Measurements from ENCODE around the gene CXCL8.

The CXCL8 gene

GRCh38 chr4:73718375-73719373, 21.7 kb upstream of the CXCL8 start:
- DNase-seq = no peak

- DNase-seq = peak; percentile 15
These were observed 18.9 kb upstream of the CXCL8 start for GRCh38 chr4:73721435-73721834.

DNA sequence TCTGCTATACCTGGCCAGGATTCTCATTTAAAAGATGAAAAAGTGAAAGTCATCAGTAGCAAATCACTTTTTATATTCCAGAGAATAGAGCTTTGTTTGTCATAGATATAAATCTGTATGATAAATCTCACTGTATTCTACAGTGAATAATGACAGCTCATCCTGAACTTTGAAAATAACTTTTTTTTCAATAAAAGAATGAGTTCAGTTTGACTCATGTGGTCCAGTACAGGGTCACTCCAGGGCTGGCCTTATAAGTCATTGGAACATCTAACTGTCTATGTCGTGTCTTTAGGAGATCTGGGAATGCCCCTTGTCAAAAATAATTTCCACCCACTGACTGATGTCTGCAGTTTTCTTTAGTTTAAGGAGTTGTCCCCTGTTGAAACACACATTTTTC, 18.5 kb upstream of the CXCL8 start:
- DNase-seq = no peak

DNA sequence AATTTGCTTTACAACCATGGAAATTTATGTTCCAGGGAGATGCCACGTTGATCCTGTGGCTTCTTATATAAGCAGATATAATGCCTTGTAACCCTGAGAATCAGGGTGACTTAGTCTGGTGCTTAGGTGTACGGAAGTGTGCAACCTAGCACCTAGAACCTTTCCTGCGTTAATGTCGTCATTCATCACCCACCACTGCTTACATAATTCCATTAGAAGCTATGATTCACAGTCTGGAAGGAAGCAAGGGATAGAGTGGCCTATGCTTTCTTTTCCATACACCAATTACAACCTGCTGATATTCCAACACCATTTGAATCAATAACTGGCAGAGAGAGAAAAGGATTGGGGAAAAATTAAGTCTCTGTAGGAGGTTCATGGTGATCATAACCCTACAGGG, 17.3 kb upstream of the CXCL8 start:
- no peak for DNase-seq

DNA sequence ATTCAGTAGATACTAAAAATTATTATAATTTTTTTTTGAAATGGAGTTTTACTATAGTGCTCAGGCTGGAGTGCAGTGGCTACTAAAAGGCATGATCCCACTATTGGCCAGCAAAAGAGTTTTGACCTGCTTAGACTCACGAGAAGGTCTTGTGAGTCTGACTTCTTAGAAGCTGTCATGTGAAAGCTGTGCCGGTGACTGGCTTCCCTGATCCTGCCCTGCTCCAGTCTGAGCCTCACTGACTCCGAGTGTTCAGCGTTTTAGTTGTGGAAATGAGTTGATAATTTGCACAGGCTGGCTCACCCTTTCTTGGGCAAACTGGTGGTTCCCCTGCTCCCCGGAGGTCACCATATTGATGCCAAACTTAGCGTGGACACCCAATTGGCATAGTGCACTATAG, 16.4 kb upstream of the CXCL8 start:
- no peak for DNase-seq

DNA sequence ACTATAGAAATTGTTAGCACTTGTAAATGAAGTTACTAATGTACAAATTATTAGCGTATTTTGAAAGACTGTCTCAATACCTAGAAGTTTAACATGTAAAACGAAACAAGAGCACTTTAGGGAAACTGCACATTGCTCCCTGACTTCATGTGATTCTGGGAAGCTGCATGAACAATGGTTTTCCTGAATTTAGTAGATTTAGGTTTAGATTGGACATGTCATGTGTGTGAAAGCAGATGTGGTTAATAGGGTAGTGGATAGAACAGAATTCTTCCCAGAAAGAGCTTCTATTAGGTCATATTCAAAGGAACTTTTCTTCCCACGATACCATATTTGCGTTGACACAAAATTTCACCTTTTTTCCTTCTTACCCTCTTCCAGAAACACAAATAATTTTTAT, 14.9 kb upstream of the CXCL8 start:
- DNase-seq = no peak

DNA sequence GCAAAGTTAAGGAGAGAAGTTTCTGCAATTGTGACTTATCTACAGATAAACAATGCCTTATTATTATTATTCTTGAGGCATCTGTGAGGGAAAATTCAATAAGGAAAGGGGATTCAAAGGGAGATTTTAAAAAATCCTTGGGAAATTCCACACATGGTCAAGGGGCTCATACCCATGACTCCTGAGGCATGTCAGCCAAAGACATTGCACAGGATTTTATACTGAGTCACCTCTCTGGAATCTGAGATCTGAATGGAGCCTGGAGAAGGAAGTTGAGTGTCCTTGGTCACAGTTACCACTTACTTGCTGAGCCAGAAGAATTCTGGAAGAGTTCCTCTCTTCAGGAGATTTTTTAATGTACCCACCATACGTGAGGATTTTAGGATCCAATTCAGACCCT, 14.4 kb upstream of the CXCL8 start:
- DNase-seq = peak; percentile 71

- no peak for DNase-seq
These were observed 12.7 kb upstream of the CXCL8 start for GRCh38 chr4:73727685-73728084.

GRCh38 chr4:73728091-73728741, 12.2 kb upstream of the CXCL8 start:
- DNase-seq = no peak

DNA sequence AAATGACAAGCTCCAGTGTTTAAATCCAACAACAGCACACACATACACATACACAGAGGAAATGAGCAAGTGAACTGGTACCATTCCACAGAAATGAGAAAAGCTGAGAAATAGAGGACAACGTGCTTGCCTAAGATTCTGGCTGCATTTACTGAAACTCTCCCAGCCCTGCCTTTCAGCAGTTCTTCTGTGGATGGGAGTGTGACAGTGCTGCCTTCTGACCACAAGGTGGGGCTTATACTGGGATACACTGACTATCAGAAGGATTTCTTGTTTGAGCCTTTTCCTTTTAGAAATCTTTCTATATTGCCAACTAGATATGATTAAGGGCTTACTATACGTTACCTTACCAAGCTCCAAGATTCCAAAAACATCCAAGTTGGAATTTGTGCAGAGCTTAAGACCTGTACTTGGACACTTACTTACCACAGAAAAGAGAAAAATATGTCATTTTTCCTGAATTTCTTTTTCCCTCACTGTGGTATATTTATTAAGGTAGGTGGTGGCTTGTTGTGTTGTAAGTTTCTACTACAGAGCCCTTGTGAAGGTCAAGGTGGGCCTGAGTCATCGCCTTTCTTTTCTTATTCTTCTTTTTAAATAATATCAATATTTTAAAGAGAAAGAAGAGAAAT, 10.7 kb upstream of the CXCL8 start:
- DNase-seq = peak; percentile 42

DNA sequence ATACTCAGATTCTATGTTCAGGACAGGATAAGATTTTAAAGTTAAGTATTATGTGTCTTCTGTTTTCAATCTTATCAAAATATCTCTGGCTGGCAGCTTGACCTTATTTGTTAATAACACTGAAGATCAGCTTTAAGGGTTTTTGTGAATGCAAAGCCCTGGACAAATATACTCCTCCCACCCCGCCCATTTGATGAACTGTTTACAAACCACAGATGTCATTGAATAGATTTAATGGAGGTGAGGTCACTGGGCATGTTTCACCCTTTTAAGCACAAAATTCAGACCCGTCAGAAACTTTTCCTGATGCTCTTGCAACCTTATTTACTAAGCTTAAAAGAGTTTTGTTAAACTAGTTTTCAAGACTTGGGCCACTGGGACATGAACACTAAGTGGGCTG, 10.1 kb upstream of the CXCL8 start:
- DNase-seq = no peak

GRCh38 chr4:73730867-73731266, 9.5 kb upstream of the CXCL8 start:
- no peak for DNase-seq

DNA sequence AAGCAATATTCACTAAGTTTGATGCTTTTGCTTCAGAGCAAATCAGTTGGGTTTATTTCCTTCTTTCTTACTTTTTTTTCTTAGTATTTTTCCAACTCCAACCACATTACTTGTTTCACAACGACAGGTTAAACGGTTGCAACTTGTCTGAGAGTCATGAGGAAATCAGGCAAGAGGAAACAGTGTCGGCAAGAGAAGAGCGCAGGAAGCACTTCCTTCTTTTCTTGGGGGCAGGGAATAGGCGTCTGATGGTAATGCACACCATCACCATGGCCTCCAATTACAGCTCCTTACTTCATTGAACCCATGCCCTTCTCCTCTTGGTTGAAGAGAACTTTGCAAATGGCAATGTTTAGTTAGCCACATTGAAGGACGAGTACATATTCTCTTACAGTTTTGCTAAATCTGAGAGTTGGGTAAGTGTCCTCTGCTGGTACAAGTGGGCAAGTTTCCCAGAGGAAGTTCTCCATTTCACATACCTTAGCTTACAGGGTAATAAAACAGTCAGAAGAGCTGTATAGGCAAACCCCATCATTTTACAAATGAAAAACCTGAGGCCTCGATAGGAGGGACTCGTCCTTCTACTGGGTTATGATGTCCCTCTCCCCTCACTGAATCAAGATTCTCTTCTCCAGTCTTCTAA, 8.3 kb upstream of the CXCL8 start:
- no peak for DNase-seq

DNA sequence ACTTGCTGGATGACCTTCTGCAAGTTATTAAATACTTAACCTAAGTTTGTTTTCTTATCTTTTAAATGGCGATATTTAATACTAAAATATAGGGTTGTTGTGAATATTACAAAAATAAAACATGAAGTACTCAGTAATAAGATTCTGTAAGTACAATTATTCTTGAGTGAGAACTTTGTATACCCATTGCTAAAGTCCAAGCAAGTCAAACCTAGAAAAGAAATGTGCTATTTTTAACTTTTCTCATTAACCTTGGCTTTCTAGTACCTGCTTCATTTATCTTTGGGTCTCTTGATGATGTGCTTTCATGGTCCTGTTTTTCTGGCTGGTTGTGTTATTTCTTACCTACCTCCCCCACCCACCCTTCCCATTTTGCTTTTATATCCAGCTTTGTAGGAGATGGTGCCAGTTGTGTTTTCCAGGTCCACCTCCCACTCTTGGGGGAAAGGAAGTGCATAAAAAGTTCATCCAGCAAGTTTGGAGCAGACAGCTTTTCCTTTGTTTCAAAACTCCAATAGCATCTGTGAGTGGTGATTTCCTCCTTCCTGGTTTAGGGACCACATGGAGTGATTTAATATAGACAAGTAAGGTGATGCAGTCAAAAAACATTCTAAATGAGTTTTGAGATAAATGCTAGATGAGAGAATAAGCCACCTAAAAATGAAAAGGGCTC, 7.5 kb upstream of the CXCL8 start:
- no peak for DNase-seq

- DNase-seq = no peak
These were observed 5.8 kb upstream of the CXCL8 start for GRCh38 chr4:73734530-73735001.

DNA sequence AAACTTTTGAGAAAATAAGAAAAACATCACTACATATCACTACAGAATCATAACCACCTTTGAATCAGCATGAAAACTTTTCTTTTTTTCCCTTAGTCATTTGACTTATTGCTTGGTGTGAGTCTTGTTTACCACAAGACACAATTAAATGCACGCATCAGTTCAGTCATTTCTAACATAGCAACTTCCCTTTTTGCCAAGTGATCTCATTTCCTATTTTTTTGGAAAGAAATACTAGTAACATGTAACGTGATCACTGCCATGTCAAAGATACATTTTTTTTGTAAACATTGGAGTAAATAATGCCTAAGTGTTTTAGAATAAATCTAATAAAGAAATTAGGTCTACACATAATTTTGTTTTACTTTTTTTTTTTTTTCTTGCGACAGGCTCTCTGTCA, 5.1 kb upstream of the CXCL8 start:
- DNase-seq = no peak

- no peak for DNase-seq
These were observed 821 bp downstream of the CXCL8 start for GRCh38 chr4:73741031-73741749.

DNA sequence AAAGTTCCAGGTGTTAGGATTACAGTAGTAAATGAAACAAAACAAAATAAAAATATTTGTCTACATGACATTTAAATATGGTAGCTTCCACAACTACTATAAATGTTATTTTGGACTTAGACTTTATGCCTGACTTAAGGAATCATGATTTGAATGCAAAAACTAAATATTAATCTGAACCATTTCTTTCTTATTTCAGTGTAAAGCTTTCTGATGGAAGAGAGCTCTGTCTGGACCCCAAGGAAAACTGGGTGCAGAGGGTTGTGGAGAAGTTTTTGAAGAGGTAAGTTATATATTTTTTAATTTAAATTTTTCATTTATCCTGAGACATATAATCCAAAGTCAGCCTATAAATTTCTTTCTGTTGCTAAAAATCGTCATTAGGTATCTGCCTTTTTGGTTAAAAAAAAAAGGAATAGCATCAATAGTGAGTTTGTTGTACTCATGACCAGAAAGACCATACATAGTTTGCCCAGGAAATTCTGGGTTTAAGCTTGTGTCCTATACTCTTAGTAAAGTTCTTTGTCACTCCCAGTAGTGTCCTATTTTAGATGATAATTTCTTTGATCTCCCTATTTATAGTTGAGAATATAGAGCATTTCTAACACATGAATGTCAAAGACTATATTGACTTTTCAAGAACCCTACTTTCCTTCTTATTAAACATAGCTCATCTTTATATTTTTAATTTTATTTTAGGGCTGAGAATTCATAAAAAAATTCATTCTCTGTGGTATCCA, 1.6 kb downstream of the CXCL8 start:
- no peak for DNase-seq

GRCh38 chr4:73742490-73743160, 2.3 kb downstream of the CXCL8 start:
- DNase-seq = no peak

GRCh38 chr4:73743281-73743680, 2.9 kb downstream of the CXCL8 start:
- DNase-seq = no peak

DNA sequence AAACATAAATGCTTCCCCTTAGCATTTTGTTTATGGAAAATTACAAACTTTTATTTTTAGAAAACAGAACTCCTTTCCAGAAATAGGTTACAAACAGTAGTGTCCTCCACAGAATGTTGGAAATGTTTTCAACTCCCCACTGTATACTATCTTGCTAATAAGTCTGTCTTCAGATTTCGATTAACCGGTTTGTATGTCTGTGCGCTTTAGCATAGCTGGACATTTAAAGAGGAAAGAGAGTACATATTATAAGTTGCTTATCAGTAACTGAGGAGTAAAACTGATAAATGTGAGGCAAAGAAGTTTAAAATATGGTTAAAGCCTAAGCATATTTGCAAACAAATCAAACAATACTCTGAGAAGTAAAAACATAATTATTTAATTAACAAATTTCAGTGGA, 3.4 kb downstream of the CXCL8 start:
- no peak for DNase-seq

Measured in amniotic stem cell (primary cell).